Endothelial cell of umbilical vein (primary cell): ENCODE results near the gene RET. TPM values are rescaled to one million over a fixed set of nuclear protein-coding genes. Genes with fewer than 3 reads are reported as not detected.

ENCODE experiments used
- BruUV-seq: library from RNA; stranded (reverse); fragments of 400-500 nt; replicated peaks from 2 replicates; lab custom pipeline; 2021; lab: Mats Ljungman, UMichigan
- CTCF ChIA-PET: fragments of 300-600, 350-600 bp; sonication (Branson Sonifier 250); formaldehyde crosslinking; loops from one replicate; lab custom pipeline; 2021; ENCODE audit warnings: antibody characterized with exemption, inconsistent platforms; lab: Charles Lee
- POLR2A ChIA-PET: fragments of 300-600, 350-600 bp; sonication (Branson Sonifier 250); formaldehyde crosslinking; loops from one replicate; lab custom pipeline; 2021; ENCODE audit warnings: antibody characterized with exemption, inconsistent platforms; lab: Charles Lee
- DNase-seq: peaks from one replicate; pipeline ENCODE4 v3.0.0-alpha.2; 2011; ENCODE audit warnings: low read depth, low spot score
- FAIRE-seq: peaks from 2 replicates; lab custom pipeline; 2011; peaks lifted over from hg19 to GRCh38; lab: Jason Lieb, UNC
- H2AFZ ChIP-seq: 2 replicates; pipeline ENCODE4 v1.6.0; 2012; ENCODE audit warnings: low read depth, low read length, control low read depth, inconsistent platforms
- H3K27ac ChIP-seq: 2 replicates; pipeline ENCODE4 v1.5.1; 2011; ENCODE audit warnings: low read depth, mild to moderate bottlenecking, control low read depth, low read length, moderate library complexity; ENCODE audit not compliant: insufficient read depth
- H3K27me3 ChIP-seq, 2 experiments: 2 replicates each; pipeline versions ENCODE4 v1.6.0 to v1.6.1; 2011; ENCODE audit warnings: low read length in 2 of 2, mixed read lengths in 1 of 2; ENCODE audit not compliant: control insufficient read depth in 2 of 2, insufficient read depth in 2 of 2
- H3K36me3 ChIP-seq, 2 experiments: 2 replicates in 1 of 2; 3 replicates in 1 of 2; pipeline ENCODE4 v1.5.1; 2011; ENCODE audit warnings: low read length in 2 of 2, mild to moderate bottlenecking in 1 of 2, moderate library complexity in 1 of 2; ENCODE audit not compliant: control insufficient read depth in 2 of 2, insufficient read depth in 2 of 2; ENCODE audit errors: extremely low read depth in 1 of 2
- H3K4me1 ChIP-seq: 3 replicates; pipeline ENCODE4 v1.5.1; 2011; ENCODE audit warnings: mild to moderate bottlenecking, low read length; ENCODE audit not compliant: control insufficient read depth, insufficient read depth; ENCODE audit errors: extremely low read depth
- H3K4me2 ChIP-seq: 2 replicates; pipeline ENCODE4 v1.6.1; 2011; ENCODE audit warnings: low read length, control low read depth, mixed read lengths; ENCODE audit not compliant: insufficient read depth
- H3K4me3 ChIP-seq, 3 experiments: fragments of 200-600 bp in 1 of 3; sonication (generic), shearing (Covaris generic) in 1 of 3; replicated peaks in 1 of 3; 2 replicates each; pipeline ENCODE4 v1.5.1; 2011 to 2016; ENCODE audit warnings: control low read depth in 3 of 3, low read length in 3 of 3, mild to moderate bottlenecking in 2 of 3, inconsistent platforms in 1 of 3, low read depth in 1 of 3, moderate library complexity in 1 of 3; ENCODE audit not compliant: insufficient read depth in 1 of 3
- H3K79me2 ChIP-seq: 2 replicates; pipeline ENCODE4 v1.6.0; 2012; ENCODE audit warnings: low read length, inconsistent platforms; ENCODE audit not compliant: control insufficient read depth, insufficient read depth
- H3K9ac ChIP-seq: replicated peaks from 2 replicates; pipeline ENCODE3; 2011; ENCODE audit warnings: low read length, control low read depth; ENCODE audit not compliant: insufficient read depth; ENCODE audit errors: extremely low read depth
- H3K9me1 ChIP-seq: replicated peaks from 3 replicates; pipeline ENCODE4 v1.6.0; 2011; ENCODE audit warnings: mild to moderate bottlenecking, low read length; ENCODE audit not compliant: control insufficient read depth, insufficient read depth; ENCODE audit errors: extremely low read depth
- H3K9me3 ChIP-seq: replicated peaks from 2 replicates; pipeline ENCODE4 v1.5.1; 2012; ENCODE audit warnings: low read length, inconsistent platforms; ENCODE audit not compliant: control insufficient read depth, insufficient read depth
- H4K20me1 ChIP-seq: replicated peaks from 2 replicates; pipeline ENCODE3; 2011; ENCODE audit warnings: mild to moderate bottlenecking, low read length; ENCODE audit not compliant: control insufficient read depth, insufficient read depth; ENCODE audit errors: extremely low read depth
- EZH2 ChIP-seq: IDR thresholded peaks from 2 replicates; pipeline ENCODE4 v1.6.1; 2012; ENCODE audit warnings: borderline replicate concordance, low read depth, mild to moderate bottlenecking, moderate library complexity, low read length, inconsistent platforms; ENCODE audit not compliant: severe bottlenecking
- FOS ChIP-seq: IDR thresholded peaks from 2 replicates; pipeline ENCODE4 v1.6.1; 2011; ENCODE audit warnings: mild to moderate bottlenecking, low read length, moderate library complexity, borderline replicate concordance; ENCODE audit not compliant: insufficient read depth
- GATA2 ChIP-seq: IDR thresholded peaks from 2 replicates; pipeline ENCODE4 v1.7.0; 2011; ENCODE audit warnings: low read depth, mild to moderate bottlenecking, moderate library complexity, mixed read lengths, low read length; ENCODE audit not compliant: insufficient read length, insufficient read depth
- JUN ChIP-seq: IDR thresholded peaks from 2 replicates; pipeline ENCODE4 v1.6.1; 2011; ENCODE audit warnings: borderline replicate concordance, low read depth; ENCODE audit not compliant: insufficient read length, insufficient read depth
- MYC ChIP-seq: IDR thresholded peaks from one replicate; pipeline ENCODE4 v1.6.1; 2011; ENCODE audit warnings: mild to moderate bottlenecking, low read depth, low read length
- POLR2A ChIP-seq: IDR thresholded peaks from 2 replicates; pipeline ENCODE4 v1.6.1; 2012; ENCODE audit warnings: low read depth, mild to moderate bottlenecking, control low read depth, low read length
- POLR2AphosphoS5 ChIP-seq: IDR thresholded peaks from 2 replicates; pipeline ENCODE4 v1.6.1; 2012; ENCODE audit warnings: low read depth, mild to moderate bottlenecking, control low read depth, low read length, moderate library complexity; ENCODE audit not compliant: insufficient read depth
- dilution Hi-C: fragments of 300-500 bp; cut with MboI; formaldehyde crosslinking; loops from one replicate; pipeline ENCODE4 v1.15.0; 2019; ENCODE audit warnings: low sequenced_read_pairs; ENCODE audit not compliant: extremely low pct_ligation_motif_present
- intact Hi-C: fragments of 100-400 bp; cut with micrococcal nuclease; formaldehyde crosslinking; loops from one replicate; pipeline ENCODE4 v1.10.0; 2022
- polyA plus RNA-seq, 4 experiments: library from polyadenylated mRNA; depleted of rRNA in 3 of 4; stranded (reverse) in 3 of 4; unstranded in 1 of 4; fragments of >200 nt; gene quantifications; 2 replicates each; pipeline versions ENCODE4 v1.2.1 to v1.2.3, GENCODE V29; 2011 to 2012; ENCODE audit warnings: missing spikeins in 1 of 4
- total RNA-seq: library from RNA; stranded (reverse); gene quantifications from 2 replicates; pipeline ENCODE4 v1.2.3, GENCODE V29; 2021
- TF ChIP-seq, protein P1 (sequence below): IDR thresholded peaks from 2 replicates; pipeline ENCODE4 v1.6.1; 2011; ENCODE audit not compliant: insufficient read depth, insufficient read length
- TF ChIP-seq, protein P2 (sequence below), 2 donors: IDR thresholded peaks; 1 replicate in 1 of 2; 2 replicates in 1 of 2; pipeline ENCODE4 v1.5.1; 2011; ENCODE audit warnings: low read length in 2 of 2, mild to moderate bottlenecking in 2 of 2, moderate library complexity in 2 of 2, control low read depth in 1 of 2, inconsistent platforms in 1 of 2, low read depth in 1 of 2; ENCODE audit not compliant: insufficient read depth in 1 of 2; ENCODE audit errors: extremely low read depth in 1 of 2

The RET gene
- total and polyA plus RNA-seq, 2 donors (not counting 3 experiments of a cell fraction or from before 2014, with no cell fraction given), result 0.04 to 0.22 TPM

DNA sequence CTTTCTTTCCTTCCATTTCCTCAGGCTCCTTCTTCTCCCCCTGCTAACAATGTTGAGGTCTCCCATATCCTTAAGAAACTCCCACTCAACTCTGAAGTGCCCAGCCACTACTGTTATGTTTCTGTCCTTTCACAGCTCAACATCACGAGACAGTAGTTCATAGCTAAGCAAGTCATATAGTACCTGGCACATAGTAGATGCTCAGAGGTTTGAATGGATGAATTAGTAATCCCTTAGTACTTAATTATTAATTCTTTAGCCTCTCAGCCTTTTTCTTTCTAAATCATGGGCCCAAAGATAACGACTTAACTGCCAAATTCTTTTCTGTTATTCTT is 84.0 kb downstream of the RET start:
- H3K9me1 ChIP-seq, result peaks cover 2% of the 10 kb centered on the region
- H3K27me3 ChIP-seq, result no peaks in the 10 kb centered on the region
- dilution Hi-C loops (no loop called here), intact Hi-C loops (loop anchor here (1.0 kb wide), 1 partner anchor 21 kb away; no protein-coding TSS in a partner anchor)
- H3K9ac ChIP-seq, result no peak overlapping the region
- H3K27ac ChIP-seq, result peak overlapping the region; percentile 53
- CTCF ChIA-PET, result interaction anchor here (1.4 to 2.6 kb wide), 2 partner anchors 10 to 22 kb away, joined by 5 to 6 read pairs; no protein-coding TSS in a partner anchor
- DNase-seq (no peak), FAIRE-seq (no peak)
- no peak for TF ChIP-seq GATA2
- no peak for TF ChIP-seq JUN
- TF ChIP-seq, protein P1, sequence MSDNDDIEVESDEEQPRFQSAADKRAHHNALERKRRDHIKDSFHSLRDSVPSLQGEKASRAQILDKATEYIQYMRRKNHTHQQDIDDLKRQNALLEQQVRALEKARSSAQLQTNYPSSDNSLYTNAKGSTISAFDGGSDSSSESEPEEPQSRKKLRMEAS, result no peak
- no peak for TF ChIP-seq MYC
- no peak for TF ChIP-seq FOS
- TF ChIP-seq, protein P2, sequence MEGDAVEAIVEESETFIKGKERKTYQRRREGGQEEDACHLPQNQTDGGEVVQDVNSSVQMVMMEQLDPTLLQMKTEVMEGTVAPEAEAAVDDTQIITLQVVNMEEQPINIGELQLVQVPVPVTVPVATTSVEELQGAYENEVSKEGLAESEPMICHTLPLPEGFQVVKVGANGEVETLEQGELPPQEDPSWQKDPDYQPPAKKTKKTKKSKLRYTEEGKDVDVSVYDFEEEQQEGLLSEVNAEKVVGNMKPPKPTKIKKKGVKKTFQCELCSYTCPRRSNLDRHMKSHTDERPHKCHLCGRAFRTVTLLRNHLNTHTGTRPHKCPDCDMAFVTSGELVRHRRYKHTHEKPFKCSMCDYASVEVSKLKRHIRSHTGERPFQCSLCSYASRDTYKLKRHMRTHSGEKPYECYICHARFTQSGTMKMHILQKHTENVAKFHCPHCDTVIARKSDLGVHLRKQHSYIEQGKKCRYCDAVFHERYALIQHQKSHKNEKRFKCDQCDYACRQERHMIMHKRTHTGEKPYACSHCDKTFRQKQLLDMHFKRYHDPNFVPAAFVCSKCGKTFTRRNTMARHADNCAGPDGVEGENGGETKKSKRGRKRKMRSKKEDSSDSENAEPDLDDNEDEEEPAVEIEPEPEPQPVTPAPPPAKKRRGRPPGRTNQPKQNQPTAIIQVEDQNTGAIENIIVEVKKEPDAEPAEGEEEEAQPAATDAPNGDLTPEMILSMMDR (IDR thresholded peaks at IDR 0.05; ENCODE audit: extremely low read depth in 1 of 2, insufficient read depth in 1 of 2, low read depth in 1 of 2, low read length in 2 of 2), result no peak
- no peak for TF ChIP-seq POLR2A
- no peak for TF ChIP-seq EZH2
- no peak for TF ChIP-seq POLR2AphosphoS5
- H3K4me3 ChIP-seq, result no peak overlapping the region
- no peaks in the 10 kb centered on the region for H4K20me1 ChIP-seq
- H2AFZ ChIP-seq, result no peak overlapping the region
- no TSS peak for BruUV-seq
- H3K4me2 ChIP-seq, result peak overlapping the region; percentile 44
- peaks cover 2 to 8% of the 10 kb centered on the region in 2 experiments for H3K36me3 ChIP-seq
- peaks cover 48% of the 10 kb centered on the region for H3K79me2 ChIP-seq
- peaks cover 15% of the 10 kb centered on the region for H3K4me1 ChIP-seq
- no peaks in the 10 kb centered on the region for H3K9me3 ChIP-seq
- POLR2A ChIA-PET, result no interaction called here
